Middle frontal gyrus (tissue), 1 donor: Measurements from ENCODE around the gene FBXO48.
A peak's percentile ranks its signal among the peaks of the same experiment; 100 is the strongest.
"Not testable (repeated sequence)": the region's sequence is repeated elsewhere in the genome, so short reads cannot be mapped to it uniquely, and the experiment has no call there.

Experiments used
- DNase-seq: peaks from one replicate; pipeline ENCODE4 v3.0.0-alpha.2; 2015; ENCODE audit warnings: low spot score; ENCODE audit errors: extremely low spot score

Gene FBXO48

DNA sequence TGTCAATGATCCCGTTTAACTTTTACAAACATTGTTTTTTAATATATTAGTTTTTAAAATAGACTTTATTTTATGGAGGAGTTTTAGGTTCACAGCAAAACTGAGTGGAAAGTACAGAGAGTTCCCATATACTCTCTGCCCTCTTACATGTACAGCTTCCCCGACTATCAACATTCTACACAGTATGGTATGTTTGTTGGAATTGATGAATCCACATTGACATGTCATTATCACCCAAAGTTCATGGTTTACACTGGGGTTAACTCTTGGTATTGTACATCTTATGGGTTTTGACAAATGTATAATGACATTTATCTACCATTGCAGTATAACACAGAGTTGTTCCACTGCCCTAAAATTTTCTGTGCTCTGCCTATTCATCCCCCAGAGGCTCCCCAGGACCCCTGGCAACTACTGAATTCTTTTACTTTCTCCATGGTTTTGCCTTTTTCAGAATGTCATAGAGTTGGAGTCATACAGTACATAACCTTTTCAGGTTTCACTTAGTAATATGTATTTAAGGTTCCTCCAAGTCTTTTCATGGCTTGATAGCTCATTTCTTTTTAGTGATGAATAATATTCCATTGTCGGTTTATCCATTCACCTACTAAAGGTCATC, 5.8 kb upstream of the FBXO48 start:
- no peak for DNase-seq

DNA sequence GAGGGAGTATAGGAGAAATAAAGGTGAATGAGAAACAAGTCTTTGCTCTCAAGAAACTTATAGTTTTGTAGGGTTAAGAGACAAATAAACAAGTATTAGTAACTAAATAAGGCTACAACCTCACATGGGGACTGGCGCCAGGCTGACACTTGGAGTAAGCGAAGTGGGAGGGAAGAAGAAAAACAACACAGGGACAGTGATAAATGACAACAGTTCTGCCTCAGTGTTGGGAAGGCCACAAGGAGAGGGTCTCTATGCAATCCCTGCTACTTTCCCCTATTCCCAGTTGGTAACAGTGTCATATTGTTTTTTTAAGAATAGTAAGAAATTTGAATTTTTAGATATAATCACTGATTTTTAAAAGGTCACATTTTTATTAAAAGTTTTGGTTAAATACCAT, 4.3 kb upstream of the FBXO48 start:
- no peak for DNase-seq

DNA sequence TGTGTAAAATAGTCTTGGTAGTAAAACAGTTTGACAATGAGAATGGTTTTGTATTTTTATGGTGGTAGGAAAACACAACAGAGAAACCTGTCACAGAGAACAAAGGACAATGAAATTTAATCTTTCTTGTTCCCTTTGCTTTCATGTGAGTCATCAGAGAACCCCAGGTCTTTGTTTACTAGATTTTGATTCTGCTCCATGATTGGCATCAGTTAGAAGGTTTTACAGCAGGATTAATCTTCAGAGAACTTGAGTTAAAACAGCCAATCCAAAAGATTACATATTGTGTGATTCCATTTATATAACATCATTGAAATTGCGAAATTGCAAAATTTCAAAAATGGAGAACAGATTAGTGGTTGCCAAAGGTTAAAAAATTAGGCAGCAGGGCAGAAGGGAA, 2.8 kb upstream of the FBXO48 start:
- DNase-seq = no peak

DNA sequence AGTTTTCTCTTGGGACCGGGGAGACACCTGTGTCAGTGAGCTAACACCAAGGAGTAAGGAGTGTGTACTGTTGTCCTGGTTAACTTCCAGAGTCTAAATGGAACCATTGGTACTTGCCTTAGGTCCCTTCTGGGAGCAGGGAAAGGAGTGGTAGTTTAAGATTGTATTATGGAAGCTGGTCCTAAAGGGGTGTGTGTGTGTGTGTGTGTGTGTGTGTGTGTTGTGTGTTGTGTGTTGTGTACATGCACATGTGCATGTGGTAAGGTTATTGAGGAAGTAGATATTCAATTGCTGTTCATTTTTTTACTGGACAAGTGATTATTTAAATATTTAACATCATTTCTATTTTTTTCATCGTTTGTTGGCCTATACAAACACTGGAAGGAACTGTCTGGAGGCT, 1.7 kb upstream of the FBXO48 start:
- DNase-seq = no peak

DNA sequence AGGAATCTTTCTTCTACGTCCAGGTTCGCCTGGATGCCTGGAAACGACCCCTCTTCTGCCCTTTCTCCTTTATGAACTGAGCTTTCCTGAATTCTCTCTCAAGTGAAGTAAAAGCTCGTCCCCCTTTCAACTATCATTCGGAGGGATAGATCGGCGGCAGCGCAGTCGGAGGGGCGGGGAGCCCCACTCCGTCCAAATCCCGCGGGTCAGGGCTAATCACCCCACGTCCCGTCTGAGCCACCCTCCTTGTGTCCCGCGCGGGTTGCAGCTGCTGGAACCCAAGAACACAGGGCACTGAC, 367 bp downstream of the FBXO48 start:
- DNase-seq = no peak

DNA sequence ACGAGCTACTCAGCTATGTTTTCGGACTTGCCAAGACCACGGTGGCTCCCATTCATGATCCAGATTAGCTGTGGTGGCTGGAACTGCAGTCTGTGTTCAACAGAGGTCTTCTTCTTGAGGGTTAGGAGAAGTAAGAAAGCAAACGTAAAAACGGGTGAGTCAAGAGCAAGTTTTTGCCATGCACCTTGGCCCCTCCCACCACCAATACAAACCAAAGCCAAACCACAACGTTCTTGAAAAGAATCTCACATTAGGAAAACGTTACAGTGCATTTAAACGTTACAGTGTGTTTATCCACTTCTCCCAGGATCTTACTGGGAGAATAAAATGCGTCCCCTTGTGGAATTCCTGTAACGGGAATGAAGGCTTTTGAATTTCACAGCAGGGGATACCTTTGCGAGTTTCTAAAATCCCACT, 725 bp downstream of the FBXO48 start:
- no peak for DNase-seq

DNA sequence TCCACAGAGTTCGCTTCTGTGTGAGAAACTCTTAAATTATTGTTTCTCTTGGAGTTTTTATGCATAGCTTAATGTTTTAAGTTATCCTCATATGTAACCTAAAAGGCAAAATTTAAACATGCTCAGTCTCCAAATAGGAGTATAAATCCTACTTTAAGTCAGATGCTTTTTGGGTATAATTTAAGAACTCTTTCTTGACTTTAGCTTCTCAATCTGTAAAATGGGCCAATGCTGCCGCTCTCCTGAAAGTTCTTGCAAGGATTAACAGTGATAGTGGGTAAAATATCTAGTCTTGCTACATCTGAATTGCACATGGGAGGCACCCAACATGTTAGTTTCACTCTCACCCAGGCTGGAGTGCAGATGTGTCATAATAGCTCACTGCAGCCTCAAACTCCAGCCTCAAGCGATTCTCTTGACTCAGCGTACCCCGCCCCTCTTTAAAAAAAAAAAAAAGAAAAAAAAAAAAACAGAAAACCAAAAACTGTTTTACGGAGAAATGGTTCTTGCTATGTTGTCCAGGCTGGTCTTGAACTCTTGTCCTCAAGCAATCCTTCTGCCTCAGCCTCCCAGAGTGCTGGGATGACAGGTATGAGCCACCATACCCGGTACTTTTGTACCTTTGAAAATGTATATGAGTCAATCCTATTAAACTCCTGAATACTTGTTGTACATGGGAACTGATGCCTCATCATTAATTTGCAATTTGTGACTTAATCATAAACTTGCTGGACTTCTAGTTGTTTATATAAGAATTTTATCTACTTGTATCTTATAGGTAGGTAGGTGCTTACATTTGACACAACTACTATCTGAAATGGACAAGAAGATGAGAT, 1.8 kb downstream of the FBXO48 start:
- DNase-seq = no peak

DNA sequence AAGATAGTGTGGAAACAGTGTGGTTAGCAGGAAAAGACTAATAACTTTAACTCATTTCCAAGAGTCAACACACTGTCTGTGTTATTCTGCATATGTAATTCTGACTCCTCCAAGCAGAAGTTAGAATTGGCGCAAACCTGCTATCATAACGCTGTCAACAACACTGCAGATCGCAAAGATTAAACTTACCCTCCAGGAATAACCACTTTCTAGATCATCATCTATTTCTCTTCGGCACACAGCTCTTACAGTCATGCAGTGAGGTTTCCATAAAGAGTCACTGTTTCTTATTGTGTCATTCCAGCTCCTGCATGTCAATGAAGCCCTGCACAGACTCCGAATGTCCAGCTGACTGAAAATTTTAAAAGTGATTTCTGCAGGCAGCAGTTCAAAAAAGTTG, 2.4 kb downstream of the FBXO48 start:
- no peak for DNase-seq

DNA sequence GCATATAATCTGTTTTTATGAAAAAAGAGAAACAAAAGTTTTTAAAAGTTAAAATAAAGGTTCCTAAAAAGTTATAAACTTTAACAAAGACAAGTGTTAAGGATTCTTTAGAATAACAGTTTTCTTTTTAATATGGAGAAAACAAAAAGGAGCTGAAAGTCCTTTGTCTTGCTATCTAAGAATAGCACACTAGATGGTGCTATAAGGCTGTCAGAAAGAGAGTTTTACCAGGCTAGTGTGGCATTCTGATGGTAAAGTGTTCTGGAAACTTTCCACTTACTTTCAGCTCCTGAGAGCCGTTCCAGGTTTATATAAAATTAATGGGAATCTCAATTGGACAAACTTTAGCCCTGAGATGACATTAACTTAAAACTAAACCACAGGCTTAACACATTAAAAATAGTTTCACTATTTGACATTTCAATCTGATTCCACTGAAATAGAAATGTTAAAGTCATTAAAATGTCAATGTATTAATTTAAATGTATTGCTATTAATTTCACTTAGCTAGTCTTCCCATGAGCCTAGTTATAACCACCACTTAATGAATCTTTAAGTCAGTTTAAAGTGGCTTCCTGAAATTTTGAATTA, 3.7 kb downstream of the FBXO48 start:
- DNase-seq = peak; percentile 16

DNA sequence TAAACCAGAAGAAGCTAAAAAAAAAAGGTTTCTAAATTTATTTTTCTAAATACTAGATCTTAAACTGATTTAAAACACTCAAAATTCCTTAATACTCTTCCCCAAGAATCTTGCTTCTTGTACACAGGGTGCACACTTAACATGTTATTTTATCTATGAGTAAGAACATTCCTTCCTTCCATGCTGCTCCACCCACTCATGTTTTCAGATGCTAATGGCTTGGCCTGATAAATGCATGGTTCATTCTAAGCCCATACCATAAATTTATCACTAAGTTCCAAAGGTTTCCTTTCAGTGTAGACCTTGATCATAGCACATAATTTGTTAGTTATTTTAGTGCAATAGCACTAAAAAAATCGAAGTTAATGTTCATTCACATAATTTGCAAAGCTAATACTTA, 8.1 kb downstream of the FBXO48 start:
- DNase-seq = no peak

DNA sequence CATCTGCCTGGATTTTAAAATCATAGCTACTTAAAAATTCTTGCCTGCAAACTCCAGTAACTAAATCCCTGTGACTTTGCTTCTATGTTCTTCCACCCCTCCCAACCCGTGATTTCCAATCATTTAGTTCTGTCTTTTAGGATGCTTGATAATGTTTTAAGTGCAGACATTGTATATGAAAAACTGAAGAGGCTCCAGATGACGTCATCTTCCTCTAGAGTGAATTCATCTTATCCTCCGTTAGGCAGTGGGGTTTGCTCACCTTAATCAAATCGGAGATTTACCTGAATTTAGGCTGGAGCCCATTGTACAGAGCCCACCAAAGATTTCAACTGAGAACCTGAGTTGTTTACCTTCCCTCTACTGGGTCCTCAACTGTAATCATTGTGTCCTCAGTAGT, 10.9 kb downstream of the FBXO48 start:
- DNase-seq = no peak

DNA sequence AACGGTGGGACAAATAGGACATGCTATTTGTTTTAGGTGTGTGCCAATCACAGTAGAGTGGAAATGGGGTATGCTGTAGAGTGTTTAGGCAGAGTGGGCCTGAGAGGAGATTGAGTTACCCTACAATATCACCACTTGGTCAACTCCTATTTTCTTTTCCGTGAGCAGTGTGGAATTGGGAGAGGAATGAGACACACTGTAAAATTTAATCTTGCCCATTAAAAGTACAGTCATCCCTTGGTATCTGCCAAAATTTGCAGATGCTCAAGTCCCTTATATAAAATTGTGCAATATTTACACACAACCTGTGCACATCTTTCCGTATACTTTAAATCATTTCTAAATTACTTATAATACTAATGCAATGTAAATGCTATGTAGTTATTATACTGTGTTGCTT, 12.4 kb downstream of the FBXO48 start:
- DNase-seq = no peak

DNA sequence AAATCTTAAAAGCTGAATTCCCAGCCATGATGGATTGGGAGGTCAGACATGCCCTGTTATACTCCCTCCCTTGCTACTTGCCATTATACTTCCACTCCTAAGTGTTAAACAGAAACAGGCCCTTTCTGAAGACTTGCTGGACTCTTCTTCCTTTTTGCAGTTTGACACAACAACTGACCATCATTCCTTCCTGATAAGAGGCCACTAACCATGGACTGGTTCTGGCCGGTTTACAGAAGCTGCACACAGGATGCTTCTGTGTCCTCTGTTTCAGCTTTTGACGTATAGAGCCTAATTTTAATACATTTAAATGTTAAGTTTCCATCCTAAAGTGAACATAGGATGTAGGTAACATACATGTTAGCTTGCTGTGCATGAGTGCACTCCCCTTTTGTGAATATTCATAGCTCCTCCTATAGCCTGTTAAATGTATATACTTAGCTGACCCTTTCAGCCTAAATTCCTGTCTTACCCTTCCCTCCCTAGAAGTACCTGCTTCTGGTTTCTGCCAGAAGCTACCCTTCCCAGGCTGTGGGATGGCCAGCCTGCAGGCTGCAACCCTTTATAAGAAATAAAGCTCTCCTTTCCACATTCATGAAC, 13.2 kb downstream of the FBXO48 start:
- DNase-seq = no peak

DNA sequence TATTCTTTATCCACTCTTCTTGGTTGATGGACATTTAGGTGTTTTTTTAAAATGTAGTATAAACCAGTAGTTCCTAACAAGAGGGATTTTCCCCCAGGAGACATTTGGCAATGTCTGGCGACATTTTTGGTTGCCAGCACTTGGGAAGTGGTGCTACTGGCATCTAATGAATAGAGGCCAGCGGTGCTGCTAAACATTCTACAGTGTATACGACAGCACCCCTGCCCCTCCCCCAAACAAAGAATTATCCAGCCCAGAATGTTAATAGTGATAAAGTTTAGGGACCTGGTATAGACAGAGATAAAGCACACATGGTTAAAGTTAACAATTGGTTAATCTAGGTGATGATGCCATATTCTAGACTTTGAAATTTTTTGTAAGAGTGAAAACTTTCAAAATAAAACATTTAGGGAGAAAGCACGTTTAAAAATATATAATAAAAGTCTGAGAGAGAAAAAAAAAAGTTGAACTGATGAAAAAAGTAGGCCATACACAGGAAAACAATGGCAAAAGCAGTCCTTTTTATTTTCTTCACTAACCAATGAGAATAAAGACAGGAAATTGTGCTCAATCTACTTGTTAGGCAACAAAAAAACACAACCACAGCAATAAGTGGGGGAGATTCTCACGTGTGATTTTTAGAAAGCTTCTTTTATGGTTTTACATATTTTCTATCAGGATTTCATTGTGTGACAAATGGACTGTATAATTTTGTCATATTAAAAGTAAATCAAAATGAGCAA, 14.8 kb downstream of the FBXO48 start:
- no peak for DNase-seq

DNA sequence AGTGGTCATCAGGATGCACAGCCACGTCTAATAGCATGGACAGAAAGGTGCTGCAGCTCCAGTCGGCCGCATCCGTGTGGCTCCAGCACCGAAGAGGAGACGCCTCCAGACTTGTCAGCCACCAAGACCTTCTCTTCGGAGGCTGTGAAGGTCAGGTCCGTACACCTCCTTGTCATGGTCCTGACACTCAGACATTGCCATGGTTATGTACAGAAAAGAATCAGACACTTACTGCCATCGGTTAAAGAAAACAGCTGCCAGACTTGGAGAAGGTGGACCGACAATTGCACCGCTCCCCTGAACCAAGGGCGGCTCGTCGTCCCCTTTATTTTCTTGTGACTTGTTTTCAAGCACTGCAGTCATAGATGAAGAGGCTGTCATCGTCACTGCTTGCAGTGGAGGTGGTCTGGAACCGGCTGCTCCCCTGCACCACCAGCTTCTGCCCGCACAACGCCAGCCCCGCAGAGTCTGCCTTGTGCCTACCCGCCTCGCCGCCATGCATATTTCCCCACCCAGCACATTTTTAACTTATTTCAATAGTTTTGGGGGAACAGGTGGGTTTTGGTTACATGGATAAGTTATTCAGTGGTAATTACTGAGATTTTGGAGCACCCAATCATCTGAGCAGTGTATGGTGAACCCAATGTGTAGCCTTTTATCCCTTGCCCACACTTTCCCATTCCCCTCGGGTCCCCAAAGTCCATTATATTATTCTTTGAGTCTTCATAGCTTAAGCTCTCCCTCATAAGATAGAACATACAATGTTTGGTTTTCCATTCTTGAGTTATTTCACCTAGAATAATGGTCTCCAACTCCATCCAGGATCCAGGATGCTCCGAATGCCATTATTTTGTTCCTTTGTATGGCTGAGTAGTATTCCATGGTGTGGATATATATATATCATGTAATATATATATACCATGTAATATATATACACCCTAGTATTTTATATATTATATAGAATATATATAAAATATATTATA, 18.1 kb downstream of the FBXO48 start:
- no peak for DNase-seq

DNA sequence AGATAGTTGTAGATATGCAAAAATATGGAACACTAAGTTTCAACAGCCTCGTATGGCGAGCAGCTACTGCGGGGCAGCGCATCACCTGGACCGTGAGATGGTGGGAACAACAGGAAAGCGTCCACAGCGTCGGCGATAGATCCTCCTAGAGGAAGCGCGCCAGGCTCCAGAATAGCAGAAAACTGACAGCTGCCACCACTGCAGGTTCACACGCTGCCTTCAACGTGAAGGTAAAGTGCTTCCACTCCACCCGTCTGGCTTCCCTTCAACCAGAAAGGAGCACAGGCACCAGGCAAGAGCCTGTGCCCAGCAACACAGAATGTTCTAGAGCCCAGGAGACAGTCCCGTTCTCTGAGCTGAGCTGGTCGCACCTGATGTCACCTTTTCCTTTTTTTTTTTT, 20.0 kb downstream of the FBXO48 start:
- DNase-seq = no peak

DNA sequence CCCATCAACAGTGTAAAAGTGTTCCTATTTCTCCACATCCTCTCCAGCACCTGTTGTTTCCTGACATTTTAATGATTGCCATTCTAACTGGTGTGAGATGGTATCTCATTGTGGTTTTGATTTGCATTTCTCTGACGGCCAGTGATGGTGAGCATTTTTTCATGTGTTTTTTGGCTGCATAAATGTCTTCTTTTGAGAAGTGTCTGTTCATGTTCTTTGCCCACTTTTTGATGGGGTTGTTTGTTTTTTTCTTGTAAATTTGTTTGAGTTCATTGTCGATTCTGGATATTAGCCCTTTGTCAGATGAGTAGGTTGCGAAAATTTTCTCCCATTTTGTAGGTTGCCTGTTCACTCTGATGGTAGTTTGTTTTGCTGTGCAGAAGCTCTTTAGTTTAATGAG, 20.7 kb downstream of the FBXO48 start:
- DNase-seq = not testable (repeated sequence)

DNA sequence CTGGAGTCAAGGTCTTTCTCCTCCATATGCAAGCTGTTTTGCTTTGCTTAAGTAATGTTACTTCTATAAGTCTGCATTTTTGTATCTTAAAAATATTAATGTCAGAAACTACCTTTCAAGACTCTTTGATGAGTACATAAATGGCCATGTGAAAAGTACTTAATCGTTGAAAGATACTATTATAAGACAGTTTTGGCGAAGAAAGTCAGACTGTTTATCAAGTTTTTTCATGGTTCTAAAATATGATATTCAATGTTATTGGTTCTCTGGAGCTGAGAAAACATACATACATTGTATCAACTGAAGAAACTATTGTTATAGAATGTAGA, 25.1 kb downstream of the FBXO48 start:
- no peak for DNase-seq

DNA sequence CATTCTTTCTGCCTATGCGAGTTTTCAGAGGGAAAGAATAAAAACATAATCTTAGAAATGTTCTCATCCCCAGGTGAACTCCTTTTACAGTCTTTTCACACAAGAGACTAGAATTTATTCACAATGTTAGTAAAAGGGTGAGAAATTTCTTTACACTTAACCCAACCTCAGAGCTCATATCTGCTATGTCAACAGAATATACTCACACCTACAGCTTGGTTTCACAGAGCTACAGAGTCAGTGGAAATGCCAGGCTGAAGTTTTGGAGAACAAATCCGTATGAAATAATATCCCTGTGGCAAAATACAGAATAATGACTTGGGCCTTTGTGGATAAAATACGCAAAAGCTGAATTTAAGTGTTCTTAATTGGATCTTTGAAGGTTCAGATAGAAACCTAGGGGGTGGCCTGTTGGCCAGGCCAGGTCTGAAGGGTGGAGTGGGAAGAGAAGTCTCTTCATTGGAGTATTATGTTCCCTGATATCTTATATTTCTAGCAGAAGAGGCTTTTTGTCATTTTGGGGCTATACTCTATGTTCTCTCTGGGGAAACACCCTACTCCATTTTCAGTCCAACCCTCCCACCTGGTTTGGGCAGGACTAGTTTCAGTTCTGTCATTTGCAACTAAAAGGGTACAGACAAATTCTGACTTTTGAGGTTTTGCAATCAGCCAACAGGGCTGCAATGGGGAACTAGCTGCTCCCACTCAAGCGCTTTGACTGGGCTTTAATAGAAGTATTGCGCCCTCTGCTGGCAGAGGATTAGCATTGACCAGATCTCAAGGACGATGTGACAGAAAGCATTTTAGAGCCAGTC, 25.7 kb downstream of the FBXO48 start:
- peak; percentile 80 for DNase-seq
